Endometrial microvascular endothelial cells (primary cell): ENCODE data around the gene PAK3. TPM values are rescaled to one million over a fixed set of nuclear protein-coding genes. Genes with fewer than 3 reads are reported as not detected.

Source experiments
- in situ Hi-C: cut with HindIII; loops from 2 replicates; pipeline ENCODE4 v1.10.0; 2017; ENCODE audit warnings: low sequenced_read_pairs, low pct_unique_long_range_greater_than_20kb; ENCODE audit errors: inconsistent ontology term
- total RNA-seq: library from RNA; depleted of rRNA; stranded (reverse); fragments of >200 nt; gene quantifications from one replicate; pipeline ENCODE4 v1.2.3, GENCODE V29; 2015; ENCODE audit errors: inconsistent ontology term

Gene PAK3
- total RNA-seq: 0.28 TPM

DNA sequence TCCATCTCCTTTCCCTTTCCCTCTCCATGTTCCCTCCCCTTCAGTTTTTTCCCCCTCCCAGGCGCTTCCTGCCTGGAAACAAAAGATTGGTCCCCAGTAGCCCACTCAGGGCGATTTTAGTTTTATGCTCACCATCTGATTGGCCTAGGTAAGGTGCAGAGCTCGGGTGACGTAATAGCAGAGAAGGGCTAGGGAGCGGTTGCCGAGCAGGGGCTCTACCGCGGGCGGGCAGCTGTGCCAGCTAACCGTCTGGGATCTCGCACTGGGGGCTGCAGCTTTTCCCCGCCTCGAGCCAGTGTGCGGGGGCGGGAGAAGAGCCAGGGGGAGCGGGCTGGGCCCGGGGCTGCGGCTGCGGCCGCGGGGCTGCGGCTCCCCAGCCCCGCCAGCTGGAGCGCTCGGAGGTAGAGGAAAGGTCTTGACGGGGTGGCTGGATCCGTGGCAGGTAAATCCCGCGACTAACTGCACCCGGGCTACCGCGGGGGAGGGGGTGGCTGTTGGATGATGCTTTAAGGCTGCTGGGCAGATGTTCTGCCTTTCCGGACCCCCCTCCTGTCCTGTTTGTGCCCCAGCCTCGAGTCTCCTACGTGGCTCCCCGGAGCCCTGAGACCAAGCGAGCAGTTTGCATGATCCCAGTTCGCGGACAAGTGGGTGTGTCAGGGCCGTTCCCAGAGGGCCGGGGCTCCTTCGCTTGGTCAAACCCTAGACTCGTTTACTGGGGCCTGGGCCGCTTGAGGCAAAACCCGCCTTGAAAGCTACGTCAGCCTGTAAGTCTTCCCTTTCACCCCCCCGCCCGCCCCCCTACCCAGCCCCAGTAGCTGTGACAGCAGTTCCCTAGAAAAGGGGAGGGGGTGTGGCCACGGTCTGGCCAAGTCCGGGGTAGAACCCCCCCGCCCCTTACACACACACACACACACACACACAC, at the start of gene PAK3:
PAK3 (plus strand) TSS at position 218 of the 922 bp plus-strand sequence. CDS start 26,913 bp downstream, outside the sequence.
- in situ Hi-C loops: no loop called here

DNA sequence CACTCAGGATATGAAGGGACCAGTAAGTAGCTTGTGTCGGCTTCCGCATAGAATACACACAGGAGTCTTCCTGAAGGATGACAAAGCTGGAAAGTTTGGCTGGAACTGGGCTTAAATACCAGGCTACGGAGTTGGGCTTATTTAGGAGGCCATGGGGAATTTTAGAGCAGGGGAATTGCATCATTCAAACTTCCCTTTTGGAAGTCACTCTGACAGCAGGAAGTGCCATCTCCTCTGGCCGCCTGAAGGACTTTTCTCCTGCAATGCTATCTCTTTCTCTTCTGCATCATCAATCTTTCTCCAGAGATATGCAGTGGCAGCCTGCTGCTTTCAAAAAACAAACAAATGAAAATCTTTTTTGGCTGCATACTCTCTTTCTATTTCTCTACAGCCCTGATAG, 48.4 kb upstream of the PAK3 start:
- in situ Hi-C loops: no loop called here

GRCh38 chrX:111052478-111052877, 43.5 kb upstream of the PAK3 start:
- in situ Hi-C loops: no loop called here

- in situ Hi-C loops: no loop called here
Observed at GRCh38 chrX:111071542-111072277, 24.3 kb upstream of the PAK3 start.

DNA sequence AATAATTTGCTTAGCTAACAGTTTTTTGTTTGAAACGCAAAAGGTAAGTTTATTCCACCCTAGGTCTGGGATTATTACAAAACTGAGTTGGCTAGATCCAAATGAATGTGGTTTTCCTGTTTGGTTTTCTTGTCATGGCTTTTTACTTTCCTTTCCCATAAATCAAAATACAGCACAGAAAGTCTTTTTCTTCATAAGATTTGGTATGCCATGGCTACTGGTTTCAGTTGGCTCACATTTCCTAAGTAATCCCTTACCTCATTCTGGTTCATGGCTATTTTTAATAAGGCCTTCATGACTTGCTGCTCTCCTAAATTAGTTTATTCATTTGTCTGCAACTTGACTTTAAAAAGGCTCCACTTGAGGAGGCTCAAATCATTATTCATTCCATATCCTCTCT, 12.9 kb upstream of the PAK3 start:
- in situ Hi-C loops: no loop called here

- in situ Hi-C loops: no loop called here
Observed at GRCh38 chrX:111086591-111087006, 9.4 kb upstream of the PAK3 start.

DNA sequence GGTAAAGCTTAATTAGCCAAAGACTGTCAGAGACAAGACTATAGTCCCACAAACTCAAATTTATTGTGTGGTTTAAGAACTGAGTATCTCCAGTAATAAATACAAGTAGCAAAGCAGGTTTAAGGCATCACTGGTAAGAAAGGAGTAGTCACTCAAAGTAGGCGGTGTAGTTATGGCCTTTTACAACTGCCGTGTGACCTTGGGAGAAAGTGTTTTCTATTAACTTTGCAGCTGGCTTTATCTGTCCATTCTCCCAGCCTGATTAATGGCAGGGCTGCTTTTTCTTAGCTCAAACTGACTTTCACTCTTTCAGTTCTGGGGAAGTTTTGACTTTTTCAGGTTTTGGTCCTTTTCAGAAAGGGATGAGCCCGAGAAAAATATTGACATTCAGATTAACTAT, 7.4 kb upstream of the PAK3 start:
- in situ Hi-C loops: no loop called here

GRCh38 chrX:111090458-111090857, 5.5 kb upstream of the PAK3 start:
- in situ Hi-C loops: no loop called here

DNA sequence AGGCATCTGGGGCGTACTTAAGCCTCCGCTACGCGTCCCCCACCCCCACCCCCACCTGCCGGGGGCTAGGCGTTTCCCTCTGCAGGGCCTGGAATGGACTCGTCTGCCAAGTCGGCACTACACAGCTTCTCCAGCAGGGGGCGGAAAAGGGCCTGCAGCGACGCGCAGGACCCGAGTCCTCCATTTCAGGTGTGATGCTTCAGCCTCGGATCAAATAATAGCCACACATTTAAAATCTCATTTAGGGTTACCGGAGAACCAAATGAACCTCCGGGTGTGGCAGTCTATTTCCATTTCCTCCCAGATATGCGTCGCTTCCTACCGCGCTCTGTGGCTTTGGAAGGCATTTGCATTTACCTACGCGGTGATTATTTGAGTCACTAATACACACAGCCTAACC, 2.9 kb downstream of the PAK3 start:
- in situ Hi-C loops: no loop called here

- in situ Hi-C loops: no loop called here
Observed at GRCh38 chrX:111100191-111100590, 4.2 kb downstream of the PAK3 start.

GRCh38 chrX:111101580-111101979, 5.6 kb downstream of the PAK3 start:
- in situ Hi-C loops: no loop called here

DNA sequence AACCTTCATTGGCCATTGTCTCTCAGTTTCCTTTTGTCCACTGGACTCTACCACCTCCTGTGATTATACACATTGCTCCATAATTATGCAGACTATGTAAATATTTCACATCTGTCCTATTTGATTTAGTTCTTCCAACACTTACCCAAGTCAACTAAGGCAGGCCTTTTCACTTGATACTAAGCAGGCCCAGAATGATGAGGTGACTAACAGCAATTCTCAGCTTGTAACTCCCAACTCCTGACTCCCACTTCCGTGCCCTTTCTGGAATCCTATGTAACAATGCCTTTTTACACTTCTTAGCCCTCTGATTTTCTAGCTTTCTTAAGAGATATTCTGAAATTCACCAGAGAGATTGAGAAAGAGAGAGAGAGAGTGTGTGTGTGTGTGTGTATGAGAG, 6.6 kb downstream of the PAK3 start:
- in situ Hi-C loops: no loop called here

DNA sequence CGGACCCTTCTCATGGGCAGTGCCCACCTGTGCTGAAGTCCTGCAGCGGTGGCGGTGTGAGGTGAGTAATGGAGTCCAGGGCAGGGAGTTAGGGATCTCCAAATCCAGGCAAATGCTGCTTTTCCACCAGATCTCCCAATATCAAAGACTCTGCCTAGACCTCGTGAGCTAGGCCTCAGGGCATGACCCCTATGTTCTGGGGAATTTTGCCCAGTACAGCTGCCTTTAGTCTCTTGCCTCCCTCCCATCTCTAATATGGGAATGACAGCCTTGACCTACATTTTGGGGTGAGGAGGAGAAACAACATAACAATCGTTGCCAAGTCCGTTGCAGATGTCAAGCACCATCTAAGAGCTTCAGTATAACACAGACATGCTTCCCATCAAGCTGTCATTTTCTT, 7.3 kb downstream of the PAK3 start:
- in situ Hi-C loops: no loop called here

GRCh38 chrX:111110098-111110775, 14.2 kb downstream of the PAK3 start:
- in situ Hi-C loops: no loop called here

DNA sequence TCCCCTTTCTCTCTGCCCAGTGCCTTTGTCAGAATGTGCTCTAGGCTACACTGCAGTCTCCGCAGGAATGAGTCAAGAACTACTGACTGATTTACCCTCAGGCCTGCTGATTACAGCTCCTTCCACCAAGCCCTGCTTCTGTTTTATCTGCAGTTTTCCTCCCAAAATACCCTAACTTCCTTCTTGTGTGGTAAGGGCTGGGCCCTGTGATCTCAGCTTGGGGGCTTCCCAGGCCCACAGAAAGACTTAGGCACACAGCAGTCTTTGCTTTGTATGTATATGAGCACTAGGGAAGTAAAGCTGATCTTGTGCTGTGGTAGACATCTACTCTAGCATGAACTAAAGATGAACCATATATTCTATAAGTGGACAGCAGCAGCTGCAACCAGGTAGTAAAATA, 18.8 kb downstream of the PAK3 start:
- in situ Hi-C loops: no loop called here

DNA sequence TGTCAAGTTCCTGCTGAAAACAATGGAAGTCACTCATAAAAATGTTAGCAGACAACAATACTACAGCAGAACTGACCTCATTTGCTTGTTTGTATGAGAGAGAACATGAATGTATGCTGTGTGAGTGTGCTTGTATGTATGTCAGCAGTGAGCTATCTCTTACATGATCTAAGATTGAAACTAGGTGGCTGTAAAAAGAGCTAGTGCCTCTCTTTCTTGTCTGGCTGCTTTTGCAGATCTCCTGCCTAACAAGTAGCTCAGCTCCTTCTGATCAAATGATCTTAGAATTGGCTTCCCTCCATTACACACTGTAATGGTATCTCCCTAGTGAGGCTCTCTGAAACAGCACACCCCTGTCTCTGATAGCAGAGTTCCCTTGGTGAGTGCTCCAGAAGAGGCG, 20.7 kb downstream of the PAK3 start:
- in situ Hi-C loops: no loop called here

DNA sequence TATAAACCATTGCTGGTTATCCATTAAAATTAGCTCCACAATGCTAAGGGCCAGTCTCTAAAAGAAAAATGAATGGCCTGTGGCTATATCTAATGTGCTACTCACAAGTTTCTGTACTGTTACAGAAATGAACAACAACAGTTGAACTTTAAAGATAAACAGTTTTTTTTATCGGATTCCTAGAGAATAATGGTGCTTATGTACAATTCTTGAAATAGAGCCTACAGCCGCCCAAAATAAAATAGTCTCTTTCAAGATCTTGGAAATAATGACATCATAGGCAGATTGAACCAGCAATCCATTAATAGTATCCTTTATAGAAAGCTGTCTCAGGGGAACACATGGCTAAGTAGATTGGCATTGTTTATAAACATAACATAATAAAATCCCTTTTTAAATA, 23.4 kb downstream of the PAK3 start:
- in situ Hi-C loops: no loop called here

GRCh38 chrX:111123125-111123524, 27.1 kb downstream of the PAK3 start:
- in situ Hi-C loops: no loop called here

GRCh38 chrX:111123606-111124179, 27.7 kb downstream of the PAK3 start:
- in situ Hi-C loops: no loop called here
